ENCODE results near the gene SMOC2. TPM values are rescaled to one million over a fixed set of nuclear protein-coding genes. Genes with fewer than 3 reads are reported as not detected.

SMOC2 gene
- total and polyA plus RNA-seq, 2 of the 13 experiments (the other 11 are each of a cell fraction or from before 2014, with no cell fraction given), result not detected

- Histone ChIP-seq H4K20me1 (ENCODE audit: insufficient read depth, low read length) (no peaks in the 10 kb centered on the region), H3K4me2 (ENCODE audit: low read depth, low read length) (no peak overlapping the region), H3K4me1 (ENCODE audit: insufficient read depth, low read length) (no peaks in the 10 kb centered on the region), H3K27me3 (ENCODE audit: control insufficient read depth in 1 of 2, insufficient read depth in 2 of 2, low read length in 2 of 2) (peaks cover 5 to 61% of the 10 kb centered on the region in 2 experiments; a peak in 3 of 5 replicates), H3K9ac (ENCODE audit: insufficient read depth, low read depth, low read length) (no peak overlapping the region), H2AFZ (ENCODE audit: low read length) (no peak overlapping the region), H3K4me3 (replicated peaks in 1 of 3; ENCODE audit: insufficient read depth in 1 of 3, low read depth in 2 of 3, low read length in 3 of 3) (no peak overlapping the region), H3K9me3 (ENCODE audit: low read length) (no peaks in the 10 kb centered on the region), H3K36me3 (replicated peaks in 1 of 2; ENCODE audit: control insufficient read depth in 1 of 2, insufficient read depth in 2 of 2, low read length in 2 of 2) (no peaks in the 10 kb centered on the region), H3K27ac (ENCODE audit: extremely low read length, insufficient read depth, low read length) (no peak overlapping the region), H3K79me2 (ENCODE audit: insufficient read depth, low read length) (no peaks in the 10 kb centered on the region)
- no TSS peak for BruUV-seq (replicated peaks)
- ATAC-seq (no peak; the same call in 2 of the 3 replicates), DNase-seq (ENCODE audit: low spot score) (no peak), FAIRE-seq (no peak)
- WGBS (ENCODE audit: low lambda C conversion rate), result 59% methylated on average over 32 of the region's 39 CpGs
- in situ Hi-C loops (cut with HindIII; ENCODE audit: extremely low pct_ligation_motif_present, low pct_unique_long_range_greater_than_20kb), result no loop called here
- intact Hi-C loops (cut with micrococcal nuclease; ENCODE audit: unreplicated experiment), result no loop called here
- ChIA-PET POLR2A (no interaction called here), CTCF (ENCODE audit: low intra/inter-chr PET ratio, low total read pairs) (no interaction called here)
- TF ChIP-seq LCORL (IDR thresholded peaks at IDR 0.05) (no peak), LCORL (CRISPR knock-in tag; IDR thresholded peaks at IDR 0.05) (no peak), ZNF839 (CRISPR knock-in tag; IDR thresholded peaks at IDR 0.05; ENCODE audit: borderline replicate concordance) (no peak), XBP1 (CRISPR knock-in tag; IDR thresholded peaks at IDR 0.05) (no peak), ZNF619 (CRISPR knock-in tag; IDR thresholded peaks at IDR 0.05) (no peak), IRF2 (CRISPR knock-in tag; IDR thresholded peaks at IDR 0.05) (no peak), ZNF281 (CRISPR knock-in tag; IDR thresholded peaks at IDR 0.05; ENCODE audit: borderline replicate concordance) (no peak), ZNF883 (CRISPR knock-in tag; IDR thresholded peaks at IDR 0.05; ENCODE audit: not compliant biosample characterization) (no peak), ZSCAN30 (CRISPR knock-in tag; IDR thresholded peaks at IDR 0.05) (no peak), RBFOX2 (IDR thresholded peaks at IDR 0.05; ENCODE audit: low read depth, low read length) (no peak), RFX1 (IDR thresholded peaks at IDR 0.05) (no peak), ZNF382 (CRISPR knock-in tag; IDR thresholded peaks at IDR 0.05; ENCODE audit: borderline replicate concordance) (no peak), HOMEZ (CRISPR knock-in tag; IDR thresholded peaks at IDR 0.05; ENCODE audit: low read depth) (no peak), FOXP1 (IDR thresholded peaks at IDR 0.05) (no peak), FOXP1 (CRISPR knock-in tag; IDR thresholded peaks at IDR 0.05) (no peak), THYN1 (CRISPR knock-in tag; IDR thresholded peaks at IDR 0.05; ENCODE audit: borderline replicate concordance, low read depth) (no peak), ZBTB20 (CRISPR knock-in tag; IDR thresholded peaks at IDR 0.05; ENCODE audit: borderline replicate concordance, low read depth) (no peak), ZNF616 (CRISPR knock-in tag; IDR thresholded peaks at IDR 0.05; ENCODE audit: low read depth) (no peak)
- TF ChIP-seq, protein P1, sequence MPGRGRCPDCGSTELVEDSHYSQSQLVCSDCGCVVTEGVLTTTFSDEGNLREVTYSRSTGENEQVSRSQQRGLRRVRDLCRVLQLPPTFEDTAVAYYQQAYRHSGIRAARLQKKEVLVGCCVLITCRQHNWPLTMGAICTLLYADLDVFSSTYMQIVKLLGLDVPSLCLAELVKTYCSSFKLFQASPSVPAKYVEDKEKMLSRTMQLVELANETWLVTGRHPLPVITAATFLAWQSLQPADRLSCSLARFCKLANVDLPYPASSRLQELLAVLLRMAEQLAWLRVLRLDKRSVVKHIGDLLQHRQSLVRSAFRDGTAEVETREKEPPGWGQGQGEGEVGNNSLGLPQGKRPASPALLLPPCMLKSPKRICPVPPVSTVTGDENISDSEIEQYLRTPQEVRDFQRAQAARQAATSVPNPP (CRISPR knock-in tag; IDR thresholded peaks at IDR 0.05), result no peak
- TF ChIP-seq, protein P2, sequence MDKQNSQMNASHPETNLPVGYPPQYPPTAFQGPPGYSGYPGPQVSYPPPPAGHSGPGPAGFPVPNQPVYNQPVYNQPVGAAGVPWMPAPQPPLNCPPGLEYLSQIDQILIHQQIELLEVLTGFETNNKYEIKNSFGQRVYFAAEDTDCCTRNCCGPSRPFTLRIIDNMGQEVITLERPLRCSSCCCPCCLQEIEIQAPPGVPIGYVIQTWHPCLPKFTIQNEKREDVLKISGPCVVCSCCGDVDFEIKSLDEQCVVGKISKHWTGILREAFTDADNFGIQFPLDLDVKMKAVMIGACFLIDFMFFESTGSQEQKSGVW (CRISPR knock-in tag; IDR thresholded peaks at IDR 0.05; ENCODE audit: borderline replicate concordance), result no peak
These were observed 76.9 kb downstream of the SMOC2 start for GRCh38 chr6:168517742-168518347.

All from HepG2 (cell line).